OCI-LY7 (cell line): ENCODE measurements around the gene SCN3A. TPM values are rescaled to one million over a fixed set of nuclear protein-coding genes. Genes with fewer than 3 reads are reported as not detected.
A peak's percentile ranks its signal among the peaks of the same experiment; 100 is the strongest.

ENCODE experiments used
- BruUV-seq: library from RNA; stranded (reverse); fragments of 400-500 nt; replicated peaks from 2 replicates; lab custom pipeline; 2021; lab: Mats Ljungman, UMichigan
- CTCF ChIA-PET: fragments of 300-600 bp; sonication (Branson Sonifier 250); formaldehyde crosslinking; loops from one replicate; lab custom pipeline; 2022; ENCODE audit warnings: antibody characterized with exemption; ENCODE audit not compliant: unreplicated experiment; lab: Charles Lee
- POLR2A ChIA-PET: fragments of 300-600 bp; sonication (Branson Sonifier 250); formaldehyde crosslinking; loops from one replicate; lab custom pipeline; 2022; ENCODE audit warnings: antibody characterized with exemption; lab: Charles Lee
- DNase-seq: peaks from one replicate; pipeline ENCODE4 v3.0.0-alpha.2; 2015; ENCODE audit warnings: low spot score
- H2AFZ ChIP-seq: fragments of 200-600 bp; sonication (generic), shearing (Covaris generic); 2 replicates; pipeline ENCODE4 v1.6.1; 2014; ENCODE audit warnings: mild to moderate bottlenecking, antibody characterized with exemption, low read length, moderate library complexity
- H3K27ac ChIP-seq: fragments of 200-600 bp; sonication (generic); 2 replicates; pipeline ENCODE4 v1.5.1; 2014; ENCODE audit warnings: mixed run types, low read depth, mild to moderate bottlenecking, moderate library complexity, low read length, inconsistent platforms; ENCODE audit not compliant: poor library complexity, severe bottlenecking
- H3K36me3 ChIP-seq: fragments of 200-600 bp; sonication (generic); 2 replicates; pipeline ENCODE4 v1.6.1; 2014; ENCODE audit warnings: mild to moderate bottlenecking, antibody characterized with exemption, low read length, moderate library complexity, mixed read lengths; ENCODE audit not compliant: insufficient read depth
- H3K4me1 ChIP-seq: fragments of 200-600 bp; sonication (generic); 2 replicates; pipeline ENCODE4 v1.5.1; 2014; ENCODE audit warnings: mild to moderate bottlenecking, low read length; ENCODE audit not compliant: insufficient read depth, poor library complexity, severe bottlenecking
- H3K4me2 ChIP-seq: fragments of 200-600 bp; sonication (generic); 2 replicates; pipeline ENCODE4 v1.6.1; 2014; ENCODE audit warnings: mild to moderate bottlenecking, low read length
- H3K4me3 ChIP-seq: fragments of 200-600 bp; sonication (generic); 2 replicates; pipeline ENCODE4 v1.5.1; 2014; ENCODE audit warnings: mild to moderate bottlenecking, low read depth, low read length; ENCODE audit not compliant: poor library complexity, severe bottlenecking
- H3K79me2 ChIP-seq: fragments of 200-600 bp; sonication (generic); 2 replicates; pipeline ENCODE4 v1.6.1; 2016; ENCODE audit warnings: low read depth, mild to moderate bottlenecking, low read length, moderate library complexity, mixed read lengths; ENCODE audit not compliant: insufficient read depth
- H3K9me2 ChIP-seq: fragments of 200-600 bp; sonication (generic); 2 replicates; pipeline ENCODE4 v1.6.1; 2016; ENCODE audit warnings: mild to moderate bottlenecking, low read length, mixed read lengths; ENCODE audit not compliant: insufficient read depth
- H3K9me3 ChIP-seq: fragments of 200-600 bp; sonication (generic); 2 replicates; pipeline ENCODE4 v1.6.1; 2014; ENCODE audit warnings: mild to moderate bottlenecking, mixed run types, low read length, mixed read lengths
- H4K20me1 ChIP-seq: fragments of 200-600 bp; sonication (generic); 2 replicates; pipeline ENCODE4 v1.6.1; 2014; ENCODE audit warnings: mild to moderate bottlenecking, antibody characterized with exemption, low read length, moderate library complexity, mixed read lengths; ENCODE audit not compliant: insufficient read depth
- CTCF ChIP-seq: fragments of 200-600 bp; sonication (generic); conservative IDR thresholded peaks from 2 replicates; pipeline ENCODE4 v1.5.1; 2014; ENCODE audit warnings: mild to moderate bottlenecking, antibody characterized with exemption, low read length, moderate library complexity, mixed read lengths
- EZH2phosphoT487 ChIP-seq: fragments of 200-600 bp; sonication (generic); IDR thresholded peaks from 2 replicates; pipeline ENCODE4 v1.6.1; 2018; ENCODE audit warnings: low read depth, borderline replicate concordance, mild to moderate bottlenecking, mixed run types, antibody characterized with exemption, low read length, moderate library complexity, mixed read lengths
- intact Hi-C: fragments of 100-400 bp; cut with micrococcal nuclease; formaldehyde crosslinking; loops from one replicate; pipeline ENCODE4 v1.10.0; 2022; ENCODE audit not compliant: unreplicated experiment
- total RNA-seq, 2 experiments: library from RNA; depleted of rRNA in 1 of 2; stranded (reverse); fragments of >200 nt in 1 of 2; shearing (Covaris generic) in 1 of 2; gene quantifications; 2 replicates each; pipeline ENCODE4 v1.2.3, GENCODE V29; 2014 to 2022

Gene SCN3A
- total RNA-seq, 2 experiments from 2014 or later = 7.1 to 8.0 TPM

GRCh38 chr2:165147186-165148045 is 56.4 kb downstream of the SCN3A start:
- DNase-seq = no peak
- CTCF ChIA-PET = no interaction called here
- no peak overlapping the region for H3K27ac ChIP-seq
- no peaks in the 10 kb centered on the region for H4K20me1 ChIP-seq
- TF ChIP-seq EZH2phosphoT487 = no peak
- no peak for TF ChIP-seq CTCF
- peaks cover 6% of the 10 kb centered on the region for H3K4me1 ChIP-seq
- POLR2A ChIA-PET = interaction anchor here (0.7 to 1.3 kb wide), 2 partner anchors 38 to 48 kb away, joined by 6 to 7 read pairs; no protein-coding TSS in a partner anchor
- no peaks in the 10 kb centered on the region for H3K9me3 ChIP-seq
- intact Hi-C loops = no loop called here
- H3K4me2 ChIP-seq = no peak overlapping the region
- 0 out of 2 replicates have a peak, but pooled peaks cover 6% of the 10 kb centered on the region for H3K36me3 ChIP-seq
- no peaks in the 10 kb centered on the region for H3K79me2 ChIP-seq
- BruUV-seq = no TSS peak
- no peak overlapping the region for H2AFZ ChIP-seq
- H3K4me3 ChIP-seq = no peak overlapping the region
- no peaks in the 10 kb centered on the region for H3K9me2 ChIP-seq

GRCh38 chr2:165144315-165144714 is 59.5 kb downstream of the SCN3A start:
- CTCF ChIA-PET = no interaction called here
- TF ChIP-seq EZH2phosphoT487 (no peak), CTCF (no peak)

More at GRCh38 chr2:165144315-165144714, 59.5 kb downstream of the SCN3A start:
- no peaks in the 10 kb centered on the region for H3K9me3 ChIP-seq
- no peaks in the 10 kb centered on the region for H4K20me1 ChIP-seq
- intact Hi-C loops = no loop called here
- 0 out of 2 replicates have a peak, but pooled peaks cover 3% of the 10 kb centered on the region for H3K36me3 ChIP-seq
- no peak overlapping the region for H2AFZ ChIP-seq
- H3K4me2 ChIP-seq = no peak overlapping the region
- no peak overlapping the region for H3K27ac ChIP-seq
- H3K9me2 ChIP-seq = no peaks in the 10 kb centered on the region
- no peak overlapping the region for H3K4me3 ChIP-seq
- H3K4me1 ChIP-seq = peaks cover 6% of the 10 kb centered on the region
- no peaks in the 10 kb centered on the region for H3K79me2 ChIP-seq
- peak; percentile 39 for DNase-seq
- POLR2A ChIA-PET = no interaction called here
- BruUV-seq = no TSS peak
